HUES6 (cell line): Measurements from ENCODE around the gene TBX19.

Experiments
- H3K27ac ChIP-seq: 2 replicates; pipeline ENCODE4 v1.7.0; 2013; ENCODE audit warnings: low read depth, mild to moderate bottlenecking, low read length, inconsistent platforms
- H3K27me3 ChIP-seq: 2 replicates; pipeline ENCODE4 v1.6.1; 2013; ENCODE audit warnings: low read length; ENCODE audit not compliant: control insufficient read depth, insufficient read depth
- H3K36me3 ChIP-seq: 2 replicates; pipeline ENCODE4 v1.6.1; 2013; ENCODE audit warnings: low read length; ENCODE audit not compliant: control insufficient read depth, insufficient read depth
- H3K4me1 ChIP-seq: 2 replicates; pipeline ENCODE4 v1.6.1; 2013; ENCODE audit warnings: low read length; ENCODE audit not compliant: control insufficient read depth, insufficient read depth
- H3K4me3 ChIP-seq: 2 replicates; pipeline ENCODE4 v1.5.1; 2013; ENCODE audit warnings: low read depth, low read length
- H3K9ac ChIP-seq: one replicate; pipeline ENCODE4 v1.6.1; 2013; ENCODE audit warnings: mild to moderate bottlenecking, low read length
- H3K9me3 ChIP-seq: 2 replicates; pipeline ENCODE4 v1.6.1; 2013; ENCODE audit warnings: low read depth, low read length; ENCODE audit not compliant: control insufficient read depth, insufficient read depth

The TBX19 gene

DNA sequence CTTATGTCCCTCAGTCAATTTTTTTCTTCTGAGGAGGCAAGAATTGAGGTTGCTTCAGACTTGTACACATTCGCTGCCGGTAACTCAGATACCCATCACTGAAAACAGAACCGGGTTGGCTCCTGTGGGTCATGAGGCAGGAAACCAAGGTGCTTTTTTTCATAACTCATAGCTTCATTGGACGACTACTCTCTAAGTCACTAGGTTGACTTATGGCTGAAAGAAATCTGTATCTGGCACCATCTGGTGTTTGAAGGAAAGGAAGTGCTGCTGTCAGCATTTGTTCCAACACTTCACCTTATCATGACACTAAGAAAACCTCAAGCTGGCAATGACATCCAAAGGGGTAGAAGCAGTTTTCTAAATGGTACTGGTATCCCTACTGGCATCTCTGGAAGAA, 82.3 kb downstream of the TBX19 start:
- H3K9ac ChIP-seq: no peak overlapping the region
- no peak overlapping the region for H3K27ac ChIP-seq
- H3K4me3 ChIP-seq: no peak overlapping the region
- H3K36me3 ChIP-seq: no peaks in the 10 kb centered on the region
- H3K4me1 ChIP-seq: no peaks in the 10 kb centered on the region
- no peaks in the 10 kb centered on the region for H3K9me3 ChIP-seq
- no peaks in the 10 kb centered on the region for H3K27me3 ChIP-seq
